Uterus (tissue), 2 donors: Measurements from ENCODE around the gene C2.

Experiments used
- POLR2A ChIP-seq, 2 donors: fragments of 450-650 bp; IDR thresholded peaks; one replicate each; pipeline ENCODE4 v1.6.1; 2016; ENCODE audit warnings: antibody characterized with exemption in 2 of 2, mild to moderate bottlenecking in 1 of 2, moderate library complexity in 1 of 2
- TF ChIP-seq, protein P1 (sequence below), 4 experiments: fragments of 200-600 bp in 2 of 4; fragments of 450-650 bp in 2 of 4; sonication (generic) in 2 of 4; IDR thresholded peaks; one replicate each; pipeline ENCODE4 v1.5.1; 2016 to 2019; ENCODE audit warnings: antibody characterized with exemption in 4 of 4, mild to moderate bottlenecking in 2 of 4, moderate library complexity in 1 of 4

DNA sequence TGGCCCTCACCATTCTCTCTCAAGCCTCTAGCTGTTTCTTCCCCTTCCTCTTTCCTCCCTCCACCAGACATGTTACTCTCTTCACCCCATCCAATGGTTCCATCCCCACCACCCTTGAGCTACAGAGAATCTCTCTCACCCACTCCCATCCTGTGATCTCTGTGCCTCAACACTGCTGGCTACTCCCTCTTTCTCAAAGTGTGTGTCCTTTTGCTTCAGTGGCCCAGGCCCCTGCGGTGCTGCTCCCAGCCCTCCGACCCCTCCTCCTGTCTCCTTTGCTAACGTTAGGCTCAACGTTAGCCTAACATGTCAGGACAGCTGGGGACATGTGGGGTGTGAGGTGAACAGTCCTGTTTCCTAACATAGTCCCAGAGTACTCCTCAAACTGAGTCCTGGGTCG, 25.4 kb downstream of the C2 start:
- TF ChIP-seq, protein P1, sequence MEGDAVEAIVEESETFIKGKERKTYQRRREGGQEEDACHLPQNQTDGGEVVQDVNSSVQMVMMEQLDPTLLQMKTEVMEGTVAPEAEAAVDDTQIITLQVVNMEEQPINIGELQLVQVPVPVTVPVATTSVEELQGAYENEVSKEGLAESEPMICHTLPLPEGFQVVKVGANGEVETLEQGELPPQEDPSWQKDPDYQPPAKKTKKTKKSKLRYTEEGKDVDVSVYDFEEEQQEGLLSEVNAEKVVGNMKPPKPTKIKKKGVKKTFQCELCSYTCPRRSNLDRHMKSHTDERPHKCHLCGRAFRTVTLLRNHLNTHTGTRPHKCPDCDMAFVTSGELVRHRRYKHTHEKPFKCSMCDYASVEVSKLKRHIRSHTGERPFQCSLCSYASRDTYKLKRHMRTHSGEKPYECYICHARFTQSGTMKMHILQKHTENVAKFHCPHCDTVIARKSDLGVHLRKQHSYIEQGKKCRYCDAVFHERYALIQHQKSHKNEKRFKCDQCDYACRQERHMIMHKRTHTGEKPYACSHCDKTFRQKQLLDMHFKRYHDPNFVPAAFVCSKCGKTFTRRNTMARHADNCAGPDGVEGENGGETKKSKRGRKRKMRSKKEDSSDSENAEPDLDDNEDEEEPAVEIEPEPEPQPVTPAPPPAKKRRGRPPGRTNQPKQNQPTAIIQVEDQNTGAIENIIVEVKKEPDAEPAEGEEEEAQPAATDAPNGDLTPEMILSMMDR (IDR thresholded peaks at IDR 0.05), result no peak
- TF ChIP-seq POLR2A (IDR thresholded peaks at IDR 0.05), result no peak
